Measurements from ENCODE around the gene RAB3GAP1.

RAB3GAP1 gene

GRCh38 chr2:135212757-135213156 lies 160.7 kb downstream of the RAB3GAP1 start:
- TF ChIP-seq USF1 (IDR thresholded peaks at IDR 0.05) = no peak
- TF ChIP-seq NFIC (IDR thresholded peaks at IDR 0.05) = no peak
- TF ChIP-seq CEBPB (IDR thresholded peaks at IDR 0.05) = no peak
- no peak for TF ChIP-seq REST (IDR thresholded peaks at IDR 0.05; ENCODE audit: low read depth)
- TF ChIP-seq EP300 (IDR thresholded peaks at IDR 0.05; ENCODE audit: borderline replicate concordance) = no peak
- TF ChIP-seq FOXM1 (IDR thresholded peaks at IDR 0.05; ENCODE audit: borderline replicate concordance, low read depth) = no peak
- no peak for TF ChIP-seq TCF12 (IDR thresholded peaks at IDR 0.05; ENCODE audit: low read depth)
- TF ChIP-seq ZBTB7A (IDR thresholded peaks at IDR 0.05; ENCODE audit: low read depth) = no peak
- no peak for TF ChIP-seq CREB1 (IDR thresholded peaks at IDR 0.05; ENCODE audit: low read depth)
- TF ChIP-seq MAX (IDR thresholded peaks at IDR 0.05) = no peak
- no peak for TF ChIP-seq RAD21 (IDR thresholded peaks at IDR 0.05; ENCODE audit: low read depth)
- no peak for TF ChIP-seq TEAD4 (IDR thresholded peaks at IDR 0.05)

- TF ChIP-seq TEAD4 (IDR thresholded peaks at IDR 0.05) (no peak), EP300 (IDR thresholded peaks at IDR 0.05; ENCODE audit: borderline replicate concordance) (no peak), TAF1 (IDR thresholded peaks at IDR 0.05; ENCODE audit: low read depth) (no peak), CREB1 (IDR thresholded peaks at IDR 0.05; ENCODE audit: low read depth) (no peak), TCF12 (IDR thresholded peaks at IDR 0.05; ENCODE audit: low read depth) (no peak), FOXM1 (IDR thresholded peaks at IDR 0.05; ENCODE audit: borderline replicate concordance, low read depth) (no peak), REST (IDR thresholded peaks at IDR 0.05; ENCODE audit: low read depth) (no peak), EGR1 (IDR thresholded peaks at IDR 0.05) (no peak), CEBPB (IDR thresholded peaks at IDR 0.05) (no peak), ZBTB7A (IDR thresholded peaks at IDR 0.05; ENCODE audit: low read depth) (no peak), YY1 (IDR thresholded peaks at IDR 0.05; ENCODE audit: low read depth) (no peak)
Measured at GRCh38 chr2:135218426-135218825, 166.3 kb downstream of the RAB3GAP1 start.

- TF ChIP-seq FOXM1 (IDR thresholded peaks at IDR 0.05; ENCODE audit: borderline replicate concordance, low read depth) = no peak
- TF ChIP-seq CREB1 (IDR thresholded peaks at IDR 0.05; ENCODE audit: low read depth) = no peak
- TF ChIP-seq USF1 (IDR thresholded peaks at IDR 0.05) = no peak
- TF ChIP-seq EP300 (IDR thresholded peaks at IDR 0.05; ENCODE audit: borderline replicate concordance) = no peak
- TF ChIP-seq CEBPB (IDR thresholded peaks at IDR 0.05) = no peak
- no peak for TF ChIP-seq REST (IDR thresholded peaks at IDR 0.05; ENCODE audit: low read depth)
- TF ChIP-seq YY1 (IDR thresholded peaks at IDR 0.05; ENCODE audit: low read depth) = no peak
- no peak for TF ChIP-seq EGR1 (IDR thresholded peaks at IDR 0.05)
- TF ChIP-seq TAF1 (IDR thresholded peaks at IDR 0.05; ENCODE audit: low read depth) = no peak
- no peak for TF ChIP-seq RAD21 (IDR thresholded peaks at IDR 0.05; ENCODE audit: low read depth)
- no peak for TF ChIP-seq TEAD4 (IDR thresholded peaks at IDR 0.05)
- no peak for TF ChIP-seq TCF12 (IDR thresholded peaks at IDR 0.05; ENCODE audit: low read depth)
- no peak for TF ChIP-seq ZBTB7A (IDR thresholded peaks at IDR 0.05; ENCODE audit: low read depth)
- TF ChIP-seq NFIC (IDR thresholded peaks at IDR 0.05) = no peak
- no peak for TF ChIP-seq MAX (IDR thresholded peaks at IDR 0.05)
Measured at GRCh38 chr2:135219226-135219625, 167.1 kb downstream of the RAB3GAP1 start.
